Prostate gland (tissue), 2 donors: ENCODE data around the gene GAL3ST1. TPM values are rescaled to one million over a fixed set of nuclear protein-coding genes. Genes with fewer than 3 reads are reported as not detected.

Experiments
- DNase-seq: peaks from one replicate; pipeline ENCODE4 v3.0.0-alpha.2; 2019; ENCODE audit warnings: low spot score
- H3K27ac ChIP-seq, 2 donors: fragments of 200-600 bp; sonication (generic); 2 replicates each; pipeline ENCODE4 v1.5.1; 2017 to 2019
- H3K27me3 ChIP-seq: fragments of 200-600 bp; sonication (generic); replicated peaks from 2 replicates; pipeline ENCODE4 v1.5.1; 2019; ENCODE audit not compliant: insufficient read depth
- H3K36me3 ChIP-seq, 2 donors: fragments of 200-600 bp; sonication (generic); 1 replicate in 1 of 2; 2 replicates in 1 of 2; pipeline versions ENCODE4 v1.5.1 to v1.8.1; 2017 to 2019
- H3K4me1 ChIP-seq: fragments of 200-600 bp; sonication (generic); replicated peaks from 2 replicates; pipeline ENCODE4 v1.5.1; 2019
- H3K4me3 ChIP-seq, 2 donors: fragments of 200-600 bp; sonication (generic); 2 replicates each; pipeline ENCODE4 v1.5.1; 2017 to 2019
- H3K9me3 ChIP-seq: fragments of 200-600 bp; sonication (generic); 2 replicates; pipeline ENCODE4 v1.5.1; 2017
- CTCF ChIP-seq, 4 experiments: fragments of 200-600 bp in 2 of 4; fragments of 450-650 bp in 2 of 4; sonication (generic) in 2 of 4; IDR thresholded peaks; 1 replicate in 3 of 4; 2 replicates in 1 of 4; pipeline ENCODE4 v1.5.1; 2016 to 2019; ENCODE audit warnings: antibody characterized with exemption in 4 of 4, mild to moderate bottlenecking in 2 of 4, moderate library complexity in 2 of 4
- POLR2A ChIP-seq: fragments of 450-650 bp; IDR thresholded peaks from one replicate; pipeline ENCODE4 v1.6.1; 2016; ENCODE audit warnings: antibody characterized with exemption, mild to moderate bottlenecking
- POLR2AphosphoS5 ChIP-seq: sonication (generic); formaldehyde crosslinking; IDR thresholded peaks from one replicate; pipeline ENCODE4 v1.6.1; 2017; ENCODE audit warnings: antibody characterized with exemption
- WGBS: methylation state at CpG from one replicate; pipeline ENCODE4 v1.1.5; 2018; 5-methylcytosine and 5-hydroxymethylcytosine counted together
- intact Hi-C: fragments of 100-400 bp; cut with DNase I; formaldehyde crosslinking; loops from one replicate; pipeline ENCODE4 v1.14.2; 2022
- total RNA-seq, 2 donors: library from RNA; depleted of rRNA; stranded (reverse); fragments of >200 nt; gene quantifications; one replicate each; pipeline ENCODE4 v1.1.0, GENCODE V29; 2016

The GAL3ST1 gene
- total RNA-seq, 2 donors from 2014 or later: 1.1 to 9.7 TPM

GRCh38 chr22:30580896-30581295 lies 6.4 kb upstream of the GAL3ST1 start:
- no peaks in the 10 kb centered on the region for H3K4me1 ChIP-seq
- no peaks in the 10 kb centered on the region for H3K27me3 ChIP-seq
- no peak overlapping the region for H3K4me3 ChIP-seq
- TF ChIP-seq POLR2AphosphoS5 (no peak), CTCF (IDR thresholded peaks at IDR 0.05) (no peak), POLR2A (no peak)
- no peaks in the 10 kb centered on the region for H3K9me3 ChIP-seq
- WGBS: 74% methylated on average over 6 of the region's 6 CpGs
- no peak overlapping the region for H3K27ac ChIP-seq
- H3K36me3 ChIP-seq: peaks cover 54 to 71% of the 10 kb centered on the region in 2 donors
- no peak for DNase-seq
- intact Hi-C loops: no loop called here

- WGBS: 81% methylated on average over 12 of the region's 12 CpGs
- Histone ChIP-seq H3K36me3 (peaks cover 49 to 55% of the 10 kb centered on the region in 2 donors), H3K27ac (no peak overlapping the region), H3K4me3 (no peak overlapping the region), H3K9me3 (no peaks in the 10 kb centered on the region), H3K4me1 (peaks cover 2% of the 10 kb centered on the region), H3K27me3 (no peaks in the 10 kb centered on the region)
- TF ChIP-seq CTCF (IDR thresholded peaks at IDR 0.05): no peak
- no peak for TF ChIP-seq POLR2A
- TF ChIP-seq POLR2AphosphoS5: no peak
- DNase-seq: no peak
- intact Hi-C loops: no loop called here
These were observed 4.0 kb upstream of the GAL3ST1 start for GRCh38 chr22:30578481-30578880.

DNA sequence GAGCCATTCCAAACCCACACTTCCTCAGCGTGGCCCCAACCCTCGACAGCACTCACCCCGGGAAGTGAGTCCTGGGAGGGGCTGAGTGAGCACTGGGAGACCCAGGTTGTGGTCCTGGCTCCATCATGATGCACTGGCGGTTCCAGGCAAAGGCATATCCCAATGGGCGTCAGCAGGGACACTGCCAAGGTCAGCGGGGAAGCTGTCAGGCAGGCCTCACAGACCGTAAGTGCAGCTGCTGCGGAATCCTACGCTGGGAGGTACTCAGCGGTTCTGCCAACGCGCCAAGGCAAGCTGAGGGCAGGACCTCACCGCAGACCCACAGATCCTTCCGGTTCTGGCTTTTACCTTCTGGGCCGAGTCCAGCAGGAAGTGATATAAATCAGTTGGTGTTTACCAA lies 1.4 kb upstream of the GAL3ST1 start:
- Histone ChIP-seq H3K4me3 (no peak overlapping the region), H3K36me3 (peaks cover 36 to 38% of the 10 kb centered on the region in 2 donors), H3K27me3 (no peaks in the 10 kb centered on the region), H3K9me3 (no peaks in the 10 kb centered on the region), H3K27ac (no peak overlapping the region), H3K4me1 (peaks cover 2% of the 10 kb centered on the region)
- 72% methylated on average over 15 of the region's 15 CpGs for WGBS
- no peak for DNase-seq
- TF ChIP-seq POLR2AphosphoS5 (no peak), CTCF (IDR thresholded peaks at IDR 0.05) (no peak), POLR2A (no peak)
- intact Hi-C loops: no loop called here

GRCh38 chr22:30574997-30575671 lies 669 bp upstream of the GAL3ST1 start:
- H3K4me3 ChIP-seq: peak overlapping the region; percentile 8 to 21
- H3K9me3 ChIP-seq: no peaks in the 10 kb centered on the region
- no peak overlapping the region for H3K27ac ChIP-seq
- peaks cover 28 to 31% of the 10 kb centered on the region in 2 donors for H3K36me3 ChIP-seq
- 55% methylated on average over 11 of the region's 12 CpGs for WGBS
- no peaks in the 10 kb centered on the region for H3K27me3 ChIP-seq
- intact Hi-C loops: no loop called here
- DNase-seq: no peak
- peaks cover 2% of the 10 kb centered on the region for H3K4me1 ChIP-seq
- TF ChIP-seq POLR2AphosphoS5: no peak
- TF ChIP-seq POLR2A: no peak
- TF ChIP-seq CTCF (IDR thresholded peaks at IDR 0.05): no peak

DNA sequence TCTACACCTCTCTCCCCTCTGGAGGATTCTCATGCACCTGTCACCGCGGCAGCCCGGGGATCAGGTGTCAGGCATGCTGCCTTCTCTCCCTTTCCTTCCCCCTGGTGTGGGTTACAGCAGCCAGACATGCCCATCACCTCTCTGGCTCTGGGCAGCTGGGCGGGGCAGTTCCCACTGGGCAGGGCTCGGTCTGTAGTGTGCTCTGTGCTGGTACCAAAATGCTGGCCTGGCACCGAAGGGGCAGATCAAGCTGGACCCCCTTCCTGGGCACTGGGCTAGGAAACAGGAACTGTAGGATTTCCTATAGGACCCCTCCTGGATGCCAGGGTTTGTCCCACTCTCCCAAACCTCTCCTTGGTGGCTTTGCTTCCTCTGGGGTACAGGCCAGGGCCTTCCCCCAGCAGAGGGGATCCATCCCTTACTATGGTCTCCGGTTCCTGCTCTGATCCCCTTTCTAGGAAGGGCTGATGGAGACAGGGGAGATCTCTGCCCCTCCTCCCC lies 821 bp downstream of the GAL3ST1 start:
- intact Hi-C loops: no loop called here
- H3K9me3 ChIP-seq: no peaks in the 10 kb centered on the region
- DNase-seq: no peak
- H3K4me1 ChIP-seq: peaks cover 2% of the 10 kb centered on the region
- H3K27ac ChIP-seq: no peak overlapping the region
- H3K36me3 ChIP-seq: peaks cover 16 to 19% of the 10 kb centered on the region in 2 donors
- no peaks in the 10 kb centered on the region for H3K27me3 ChIP-seq
- WGBS: 45% methylated on average over 7 of the region's 7 CpGs
- no peak for TF ChIP-seq CTCF (IDR thresholded peaks at IDR 0.05)
- TF ChIP-seq POLR2A: no peak
- TF ChIP-seq POLR2AphosphoS5: no peak
- no peak overlapping the region for H3K4me3 ChIP-seq
